ENCODE data around the gene RAPGEF1. TPM values are rescaled to one million over a fixed set of nuclear protein-coding genes. Genes with fewer than 3 reads are reported as not detected.

RAPGEF1 gene
- total RNA-seq, 1 donor from 2014 or later = 144 TPM

GRCh38 chr9:131672451-131672850, 67.4 kb downstream of the RAPGEF1 start:
- H3K27ac ChIP-seq = peak overlapping the region; percentile 61
- ATAC-seq = no peak
- no peaks in the 10 kb centered on the region for H3K36me3 ChIP-seq
- no peaks in the 10 kb centered on the region for H3K9me3 ChIP-seq
- TF ChIP-seq CTCF (IDR thresholded peaks at IDR 0.05) = no peak
- H3K4me1 ChIP-seq = peaks cover 91% of the 10 kb centered on the region
- DNase-seq = no peak
- H3K4me3 ChIP-seq = no peak overlapping the region
- intact Hi-C loops (cut with DNase I) = loop anchor here (10.0 kb wide), 1 partner anchor 62 kb away; no protein-coding TSS in a partner anchor
- no peaks in the 10 kb centered on the region for H3K27me3 ChIP-seq

GRCh38 chr9:131671133-131671520, 68.7 kb downstream of the RAPGEF1 start:
- no peaks in the 10 kb centered on the region for H3K27me3 ChIP-seq
- DNase-seq (no peak), ATAC-seq (no peak)
- TF ChIP-seq CTCF (IDR thresholded peaks at IDR 0.05) = no peak
- H3K4me3 ChIP-seq = no peak overlapping the region
- H3K36me3 ChIP-seq = no peaks in the 10 kb centered on the region
- peaks cover 91% of the 10 kb centered on the region for H3K4me1 ChIP-seq
- intact Hi-C loops (cut with DNase I) = loop anchor here (10.0 kb wide), 1 partner anchor 64 kb away; no protein-coding TSS in a partner anchor
- peak overlapping the region; percentile 72 for H3K27ac ChIP-seq
- H3K9me3 ChIP-seq = no peaks in the 10 kb centered on the region

GRCh38 chr9:131670247-131671132, 69.4 kb downstream of the RAPGEF1 start:
- Histone ChIP-seq H3K4me3 (no peak overlapping the region), H3K27me3 (no peaks in the 10 kb centered on the region), H3K36me3 (no peaks in the 10 kb centered on the region), H3K4me1 (peaks cover 87% of the 10 kb centered on the region), H3K9me3 (no peaks in the 10 kb centered on the region), H3K27ac (peak overlapping the region; percentile 72)
- intact Hi-C loops (cut with DNase I) = loop anchor here (10.0 kb wide), 1 partner anchor 64 kb away; no protein-coding TSS in a partner anchor
- ATAC-seq = peak; percentile 84
- no peak for TF ChIP-seq CTCF (IDR thresholded peaks at IDR 0.05)
- peak; percentile 85 for DNase-seq

GRCh38 chr9:131669269-131670157, 70.4 kb downstream of the RAPGEF1 start:
- H3K4me3 ChIP-seq = no peak overlapping the region
- peaks cover 78% of the 10 kb centered on the region for H3K4me1 ChIP-seq
- H3K36me3 ChIP-seq = no peaks in the 10 kb centered on the region
- no peak for TF ChIP-seq CTCF (IDR thresholded peaks at IDR 0.05)
- DNase-seq (peak; percentile 66), ATAC-seq (peak; percentile 3)
- no peaks in the 10 kb centered on the region for H3K9me3 ChIP-seq
- H3K27ac ChIP-seq = peak overlapping the region; percentile 72
- intact Hi-C loops (cut with DNase I) = loop anchor here (10.0 kb wide), 1 partner anchor 65 kb away; no protein-coding TSS in a partner anchor
- H3K27me3 ChIP-seq = no peaks in the 10 kb centered on the region

GRCh38 chr9:131668439-131669268, 71.2 kb downstream of the RAPGEF1 start:
- ATAC-seq (peak; percentile 51), DNase-seq (peak; percentile 69)
- Histone ChIP-seq H3K27me3 (no peaks in the 10 kb centered on the region), H3K4me1 (peaks cover 72% of the 10 kb centered on the region), H3K27ac (peak overlapping the region; percentile 72), H3K4me3 (no peak overlapping the region), H3K36me3 (no peaks in the 10 kb centered on the region), H3K9me3 (no peaks in the 10 kb centered on the region)
- intact Hi-C loops (cut with DNase I) = no loop called here
- TF ChIP-seq CTCF (IDR thresholded peaks at IDR 0.05) = no peak

All from upper lobe of right lung (tissue), 1 donor.